OCI-LY7 (cell line): ENCODE data around the gene C7orf57. TPM values are rescaled to one million over a fixed set of nuclear protein-coding genes. Genes with fewer than 3 reads are reported as not detected.

Experiments used
- BruUV-seq: library from RNA; stranded (reverse); fragments of 400-500 nt; replicated peaks from 2 replicates; lab custom pipeline; 2021; lab: Mats Ljungman, UMichigan
- CTCF ChIA-PET: fragments of 300-600 bp; sonication (Branson Sonifier 250); formaldehyde crosslinking; loops from one replicate; lab custom pipeline; 2022; ENCODE audit warnings: antibody characterized with exemption; ENCODE audit not compliant: unreplicated experiment; lab: Charles Lee
- POLR2A ChIA-PET: fragments of 300-600 bp; sonication (Branson Sonifier 250); formaldehyde crosslinking; loops from one replicate; lab custom pipeline; 2022; ENCODE audit warnings: antibody characterized with exemption; lab: Charles Lee
- DNase-seq: peaks from one replicate; pipeline ENCODE4 v3.0.0-alpha.2; 2015; ENCODE audit warnings: low spot score
- H2AFZ ChIP-seq: fragments of 200-600 bp; sonication (generic), shearing (Covaris generic); 2 replicates; pipeline ENCODE4 v1.6.1; 2014; ENCODE audit warnings: mild to moderate bottlenecking, antibody characterized with exemption, low read length, moderate library complexity
- H3K27ac ChIP-seq: fragments of 200-600 bp; sonication (generic); 2 replicates; pipeline ENCODE4 v1.5.1; 2014; ENCODE audit warnings: mixed run types, low read depth, mild to moderate bottlenecking, moderate library complexity, low read length, inconsistent platforms; ENCODE audit not compliant: poor library complexity, severe bottlenecking
- H3K36me3 ChIP-seq: fragments of 200-600 bp; sonication (generic); 2 replicates; pipeline ENCODE4 v1.6.1; 2014; ENCODE audit warnings: mild to moderate bottlenecking, antibody characterized with exemption, low read length, moderate library complexity, mixed read lengths; ENCODE audit not compliant: insufficient read depth
- H3K4me1 ChIP-seq: fragments of 200-600 bp; sonication (generic); 2 replicates; pipeline ENCODE4 v1.5.1; 2014; ENCODE audit warnings: mild to moderate bottlenecking, low read length; ENCODE audit not compliant: insufficient read depth, poor library complexity, severe bottlenecking
- H3K4me2 ChIP-seq: fragments of 200-600 bp; sonication (generic); 2 replicates; pipeline ENCODE4 v1.6.1; 2014; ENCODE audit warnings: mild to moderate bottlenecking, low read length
- H3K4me3 ChIP-seq: fragments of 200-600 bp; sonication (generic); 2 replicates; pipeline ENCODE4 v1.5.1; 2014; ENCODE audit warnings: mild to moderate bottlenecking, low read depth, low read length; ENCODE audit not compliant: poor library complexity, severe bottlenecking
- H3K79me2 ChIP-seq: fragments of 200-600 bp; sonication (generic); 2 replicates; pipeline ENCODE4 v1.6.1; 2016; ENCODE audit warnings: low read depth, mild to moderate bottlenecking, low read length, moderate library complexity, mixed read lengths; ENCODE audit not compliant: insufficient read depth
- H3K9me2 ChIP-seq: fragments of 200-600 bp; sonication (generic); 2 replicates; pipeline ENCODE4 v1.6.1; 2016; ENCODE audit warnings: mild to moderate bottlenecking, low read length, mixed read lengths; ENCODE audit not compliant: insufficient read depth
- H3K9me3 ChIP-seq: fragments of 200-600 bp; sonication (generic); 2 replicates; pipeline ENCODE4 v1.6.1; 2014; ENCODE audit warnings: mild to moderate bottlenecking, mixed run types, low read length, mixed read lengths
- H4K20me1 ChIP-seq: fragments of 200-600 bp; sonication (generic); 2 replicates; pipeline ENCODE4 v1.6.1; 2014; ENCODE audit warnings: mild to moderate bottlenecking, antibody characterized with exemption, low read length, moderate library complexity, mixed read lengths; ENCODE audit not compliant: insufficient read depth
- CTCF ChIP-seq: fragments of 200-600 bp; sonication (generic); conservative IDR thresholded peaks from 2 replicates; pipeline ENCODE4 v1.5.1; 2014; ENCODE audit warnings: mild to moderate bottlenecking, antibody characterized with exemption, low read length, moderate library complexity, mixed read lengths
- EZH2phosphoT487 ChIP-seq: fragments of 200-600 bp; sonication (generic); IDR thresholded peaks from 2 replicates; pipeline ENCODE4 v1.6.1; 2018; ENCODE audit warnings: low read depth, borderline replicate concordance, mild to moderate bottlenecking, mixed run types, antibody characterized with exemption, low read length, moderate library complexity, mixed read lengths
- intact Hi-C: fragments of 100-400 bp; cut with micrococcal nuclease; formaldehyde crosslinking; loops from one replicate; pipeline ENCODE4 v1.10.0; 2022; ENCODE audit not compliant: unreplicated experiment
- total RNA-seq, 2 experiments: library from RNA; depleted of rRNA in 1 of 2; stranded (reverse); fragments of >200 nt in 1 of 2; shearing (Covaris generic) in 1 of 2; gene quantifications; 2 replicates each; pipeline ENCODE4 v1.2.3, GENCODE V29; 2014 to 2022

C7orf57 gene
- total RNA-seq, 2 experiments from 2014 or later: 0.25 to 0.29 TPM

DNA sequence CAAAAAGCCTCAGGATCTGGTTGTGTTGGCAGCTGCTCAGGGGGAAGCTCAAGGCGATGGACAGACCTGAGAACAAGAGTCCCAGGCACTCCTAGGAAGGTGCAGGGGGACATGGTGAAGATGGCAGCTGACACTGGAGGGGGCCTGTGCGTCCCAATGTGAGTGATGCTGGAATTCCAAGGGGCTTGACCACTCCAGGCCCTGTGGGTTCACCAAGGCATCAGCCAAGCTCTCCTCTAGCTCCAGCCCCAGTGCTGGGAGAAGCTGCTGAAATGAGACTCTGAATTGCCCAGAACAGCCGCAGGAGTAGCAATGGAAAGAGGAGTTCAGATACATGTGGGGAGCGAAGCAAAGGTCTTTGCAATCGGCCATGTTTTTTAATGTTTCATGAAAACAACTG is 69.7 kb downstream of the C7orf57 start:
- ChIA-PET CTCF (no interaction called here), POLR2A (interaction anchor here (0.6 to 1.1 kb wide), 2 partner anchors 27 to 382 kb away, joined by 3 read pairs; no protein-coding TSS in a partner anchor)
- Histone ChIP-seq H2AFZ (no peak overlapping the region), H3K9me2 (no peaks in the 10 kb centered on the region), H3K79me2 (no peaks in the 10 kb centered on the region), H3K4me2 (no peak overlapping the region), H3K4me3 (no peak overlapping the region), H3K36me3 (peaks cover 3% of the 10 kb centered on the region; the same call in 1 of the 2 replicates), H3K4me1 (peaks cover 4% of the 10 kb centered on the region), H3K9me3 (no peaks in the 10 kb centered on the region), H4K20me1 (no peaks in the 10 kb centered on the region), H3K27ac (no peak overlapping the region)
- no TSS peak for BruUV-seq
- DNase-seq: no peak
- intact Hi-C loops: no loop called here
- TF ChIP-seq CTCF: no peak
- no peak for TF ChIP-seq EZH2phosphoT487

DNA sequence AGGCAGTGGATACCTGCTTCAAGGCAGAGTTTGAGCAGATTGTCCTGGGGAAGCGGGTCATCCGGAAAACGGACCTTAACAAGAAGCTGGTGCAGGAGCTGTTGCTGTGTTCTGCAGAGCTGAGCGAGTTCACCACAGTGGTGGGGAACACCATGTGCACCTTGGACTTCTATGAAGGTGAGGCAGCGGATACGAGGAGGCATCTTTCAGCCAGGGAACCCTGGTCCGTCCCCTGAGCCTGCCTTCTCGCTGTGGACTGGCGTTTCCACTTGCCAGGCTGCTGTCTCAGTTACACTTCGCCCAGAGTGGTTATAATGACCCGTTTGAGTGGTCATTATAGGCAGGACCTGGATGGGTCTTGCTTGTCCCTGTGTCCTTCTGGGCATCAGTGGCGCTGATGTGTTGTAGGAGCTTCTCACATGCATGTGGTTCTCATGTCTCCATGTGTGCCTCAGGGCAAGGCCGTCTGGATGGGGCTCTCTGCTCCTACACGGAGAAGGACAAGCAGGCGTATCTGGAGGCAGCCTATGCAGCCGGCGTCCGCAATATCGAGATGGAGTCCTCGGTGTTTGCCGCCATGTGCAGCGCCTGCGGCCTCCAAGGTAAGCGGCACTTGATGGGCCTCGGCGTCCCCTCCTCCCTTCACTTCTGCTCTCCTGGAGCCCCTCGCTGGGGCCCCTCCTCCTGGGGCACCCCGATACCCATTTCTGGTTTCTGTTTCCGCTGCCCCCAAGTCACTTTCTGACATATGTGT is 71.7 kb downstream of the C7orf57 start:
- ChIA-PET POLR2A (interaction anchor here (1.0 kb wide), 1 partner anchor 72 kb away, joined by 3 read pairs; no protein-coding TSS in a partner anchor), CTCF (interaction anchor here (0.9 kb wide), 1 partner anchor 11 kb away, joined by 3 read pairs; no protein-coding TSS in a partner anchor)
- Histone ChIP-seq H3K36me3 (no peaks in the 10 kb centered on the region), H3K9me2 (no peaks in the 10 kb centered on the region), H4K20me1 (no peaks in the 10 kb centered on the region), H3K79me2 (no peaks in the 10 kb centered on the region), H3K4me3 (no peak overlapping the region), H3K27ac (no peak overlapping the region), H2AFZ (no peak overlapping the region), H3K9me3 (no peaks in the 10 kb centered on the region), H3K4me2 (no peak overlapping the region), H3K4me1 (peaks cover 5% of the 10 kb centered on the region)
- TF ChIP-seq CTCF: no peak
- TF ChIP-seq EZH2phosphoT487: no peak
- no peak for DNase-seq
- intact Hi-C loops: no loop called here
- BruUV-seq: no TSS peak
